ENCODE measurements around the gene WIPF1.

WIPF1 gene

GRCh38 chr2:174594456-174594855 is 3.1 kb downstream of the WIPF1 start:
- TF ChIP-seq TAF1 (IDR thresholded peaks at IDR 0.05; ENCODE audit: borderline replicate concordance, low read depth, low read length) (no peak), POLR2A (IDR thresholded peaks at IDR 0.05; ENCODE audit: low read depth, low read length) (no peak), POLR2AphosphoS5 (IDR thresholded peaks at IDR 0.05; ENCODE audit: low read depth, low read length) (no peak)
- no peak for FAIRE-seq
- DNase-seq (ENCODE audit: insufficient read length): no peak

GRCh38 chr2:174593574-174594203 is 3.9 kb downstream of the WIPF1 start:
- FAIRE-seq (peak; percentile 95), DNase-seq (ENCODE audit: insufficient read length) (no peak)
- peak; percentile 64 for TF ChIP-seq TAF1 (IDR thresholded peaks at IDR 0.05; ENCODE audit: borderline replicate concordance, low read depth, low read length)
- peak; percentile 76 for TF ChIP-seq POLR2A (IDR thresholded peaks at IDR 0.05; ENCODE audit: low read depth, low read length)
- peak; percentile 80 for TF ChIP-seq POLR2AphosphoS5 (IDR thresholded peaks at IDR 0.05; ENCODE audit: low read depth, low read length)

DNA sequence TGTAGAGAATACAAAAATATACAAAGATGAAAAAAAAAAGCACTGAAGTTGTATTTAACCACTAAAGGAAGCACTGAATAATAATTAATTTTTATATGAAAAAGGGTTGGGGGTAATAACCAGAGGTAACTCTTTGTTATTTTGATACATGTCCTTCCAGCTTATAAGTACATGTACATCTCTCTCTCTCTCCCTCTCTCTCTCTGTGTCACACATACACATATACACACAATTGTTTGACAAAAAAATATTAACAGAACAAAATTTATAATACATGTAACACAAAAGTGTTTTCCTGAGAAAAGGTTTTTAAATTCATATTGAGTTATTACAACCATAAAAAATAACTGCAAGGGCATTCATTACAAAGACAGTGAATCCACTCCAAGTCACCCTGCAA is 4.6 kb downstream of the WIPF1 start:
- DNase-seq (ENCODE audit: insufficient read length): no peak
- no peak for FAIRE-seq
- TF ChIP-seq TAF1 (IDR thresholded peaks at IDR 0.05; ENCODE audit: borderline replicate concordance, low read depth, low read length) (no peak), POLR2AphosphoS5 (IDR thresholded peaks at IDR 0.05; ENCODE audit: low read depth, low read length) (no peak), POLR2A (IDR thresholded peaks at IDR 0.05; ENCODE audit: low read depth, low read length) (no peak)

GRCh38 chr2:174591740-174592139 is 5.9 kb downstream of the WIPF1 start:
- DNase-seq (ENCODE audit: insufficient read length) (no peak), FAIRE-seq (no peak)
- TF ChIP-seq POLR2AphosphoS5 (IDR thresholded peaks at IDR 0.05; ENCODE audit: low read depth, low read length) (no peak), TAF1 (IDR thresholded peaks at IDR 0.05; ENCODE audit: borderline replicate concordance, low read depth, low read length) (no peak), POLR2A (IDR thresholded peaks at IDR 0.05; ENCODE audit: low read depth, low read length) (no peak)

GRCh38 chr2:174590928-174591648 is 6.5 kb downstream of the WIPF1 start:
- TF ChIP-seq POLR2AphosphoS5 (IDR thresholded peaks at IDR 0.05; ENCODE audit: low read depth, low read length) (no peak), POLR2A (IDR thresholded peaks at IDR 0.05; ENCODE audit: low read depth, low read length) (no peak), TAF1 (IDR thresholded peaks at IDR 0.05; ENCODE audit: borderline replicate concordance, low read depth, low read length) (no peak)
- FAIRE-seq: no peak

DNA sequence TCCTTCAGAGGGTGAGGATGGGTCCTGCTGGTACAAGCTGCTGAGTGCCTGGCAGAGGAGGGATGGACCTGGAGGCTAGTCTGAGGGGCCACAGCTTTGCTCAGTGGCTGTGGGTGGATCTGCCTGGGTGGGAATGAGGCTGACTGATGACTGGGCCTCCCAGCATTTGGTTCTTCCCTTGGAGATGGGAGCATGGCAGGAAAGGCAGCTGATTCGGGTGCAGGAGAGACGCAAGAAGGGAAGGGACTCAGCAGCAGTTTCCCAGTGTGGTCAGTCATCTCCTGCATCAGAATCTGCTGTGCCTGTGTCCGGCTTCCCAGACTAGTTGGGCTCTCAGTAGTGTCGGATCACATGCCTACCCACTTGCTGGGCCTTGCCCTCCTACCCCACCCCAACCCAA is 7.3 kb downstream of the WIPF1 start:
- FAIRE-seq (no peak), DNase-seq (ENCODE audit: insufficient read length) (no peak)
- TF ChIP-seq TAF1 (IDR thresholded peaks at IDR 0.05; ENCODE audit: borderline replicate concordance, low read depth, low read length) (no peak), POLR2AphosphoS5 (IDR thresholded peaks at IDR 0.05; ENCODE audit: low read depth, low read length) (no peak), POLR2A (IDR thresholded peaks at IDR 0.05; ENCODE audit: low read depth, low read length) (no peak)

More at GRCh38 chr2:174590928-174591648, 6.5 kb downstream of the WIPF1 start:
- no peak for DNase-seq (ENCODE audit: insufficient read length)

DNA sequence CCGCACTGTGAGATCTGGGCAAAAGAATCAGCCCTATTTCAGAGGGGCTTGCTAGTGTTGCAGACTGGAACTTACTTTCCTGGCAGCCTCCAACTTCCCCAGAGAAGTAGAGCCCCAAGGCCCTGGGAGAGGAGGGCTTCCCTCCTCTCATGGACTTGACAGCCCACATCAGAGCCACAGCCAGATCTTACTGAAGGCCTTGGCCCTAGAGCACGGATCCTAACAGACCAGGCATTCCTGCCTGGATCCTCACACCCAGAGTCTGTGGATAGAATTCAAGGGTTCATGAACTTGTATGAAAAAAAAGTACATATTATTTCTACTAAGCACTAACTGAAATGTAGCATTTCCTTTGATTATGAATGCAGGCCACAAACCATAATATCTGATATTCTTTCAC is 8.3 kb downstream of the WIPF1 start:
- no peak for TF ChIP-seq POLR2A (IDR thresholded peaks at IDR 0.05; ENCODE audit: low read depth, low read length)
- no peak for FAIRE-seq

DNA sequence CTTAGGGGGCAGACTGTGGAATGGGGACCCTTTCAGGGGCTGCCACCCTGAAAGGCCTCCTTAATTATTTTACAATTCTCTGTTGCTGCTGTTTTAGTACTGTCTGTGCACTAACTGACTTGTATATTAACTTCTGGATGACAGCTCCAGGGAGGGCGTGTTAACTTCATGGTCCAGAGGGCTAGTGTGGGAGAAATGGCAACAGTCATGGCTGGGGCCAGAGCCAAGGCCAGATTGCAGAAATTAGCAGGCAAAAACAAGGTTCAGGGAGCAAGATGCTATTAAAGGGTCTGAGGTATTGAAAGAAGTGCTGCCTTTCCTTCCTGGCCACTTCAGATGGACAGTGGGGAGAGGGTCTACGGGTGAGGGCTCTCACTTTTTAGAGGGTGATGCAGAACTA is 9.1 kb downstream of the WIPF1 start:
- TF ChIP-seq POLR2A (IDR thresholded peaks at IDR 0.05; ENCODE audit: low read depth, low read length): no peak; the same call in 1 of the 2 replicates
- TF ChIP-seq POLR2AphosphoS5 (IDR thresholded peaks at IDR 0.05; ENCODE audit: low read depth, low read length): no peak
- TF ChIP-seq TAF1 (IDR thresholded peaks at IDR 0.05; ENCODE audit: borderline replicate concordance, low read depth, low read length): no peak
- FAIRE-seq (no peak), DNase-seq (ENCODE audit: insufficient read length) (no peak)

More for the DNA sequence above, 8.3 kb downstream of the WIPF1 start:
- DNase-seq (ENCODE audit: insufficient read length): no peak

GRCh38 chr2:174587579-174587978 is 10.0 kb downstream of the WIPF1 start:
- no peak for DNase-seq (ENCODE audit: insufficient read length)
- no peak for FAIRE-seq
- TF ChIP-seq POLR2A (IDR thresholded peaks at IDR 0.05; ENCODE audit: low read depth, low read length) (no peak), POLR2AphosphoS5 (IDR thresholded peaks at IDR 0.05; ENCODE audit: low read depth, low read length) (no peak)

- FAIRE-seq (no peak), DNase-seq (ENCODE audit: insufficient read length) (no peak)
- no peak for TF ChIP-seq POLR2AphosphoS5 (IDR thresholded peaks at IDR 0.05; ENCODE audit: low read depth, low read length)
These were observed 10.9 kb downstream of the WIPF1 start for GRCh38 chr2:174586418-174587295.

DNA sequence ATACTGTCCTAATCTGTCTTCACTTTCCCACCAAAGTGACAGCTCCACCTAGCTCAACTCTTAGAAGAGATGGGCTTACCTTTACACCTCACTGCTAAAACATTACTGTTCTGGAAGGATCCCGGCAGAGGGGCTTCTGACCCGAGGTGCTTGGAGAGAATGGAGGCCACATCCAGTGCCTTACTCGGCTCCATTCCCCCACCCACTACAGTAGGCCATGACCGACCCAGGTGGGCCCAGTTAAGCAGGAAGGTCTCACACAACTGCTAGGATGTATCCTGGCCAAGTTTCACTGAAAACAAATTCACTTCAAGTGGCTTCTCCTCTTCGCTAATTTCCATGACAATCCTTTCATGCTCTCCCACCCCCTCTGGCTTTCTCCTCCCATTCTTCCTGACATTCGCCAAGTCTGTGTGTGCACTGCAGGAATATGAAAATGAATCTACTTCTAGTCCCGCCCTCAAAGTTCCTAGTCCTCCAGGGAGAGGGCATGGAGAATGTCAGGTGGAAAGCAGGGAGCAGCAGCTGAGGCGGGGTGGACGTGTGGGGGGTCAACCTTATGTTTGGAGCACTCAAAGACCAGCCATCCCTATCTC is 11.8 kb downstream of the WIPF1 start:
- FAIRE-seq (peak; percentile 58), DNase-seq (ENCODE audit: insufficient read length) (no peak)
- no peak for TF ChIP-seq POLR2A (IDR thresholded peaks at IDR 0.05; ENCODE audit: low read depth, low read length)
- no peak for TF ChIP-seq TAF1 (IDR thresholded peaks at IDR 0.05; ENCODE audit: borderline replicate concordance, low read depth, low read length)
- TF ChIP-seq POLR2AphosphoS5 (IDR thresholded peaks at IDR 0.05; ENCODE audit: low read depth, low read length): no peak
